K562 (cell line): ENCODE results near the gene CHMP1A. TPM values are rescaled to one million over a fixed set of nuclear protein-coding genes. Genes with fewer than 3 reads are reported as not detected.

Source experiments
- CEBPG ChIP-seq, 3 experiments: fragments of 200-800 bp in 1 of 3; sonication (Bioruptor generic) in 1 of 3; sonication (generic) in 1 of 3; formaldehyde crosslinking in 1 of 3; IDR thresholded peaks in 2 of 3; conservative IDR thresholded peaks in 1 of 3; 2 replicates each; pipeline versions ENCODE4 v1.6.1 to v1.8.0; 2016 to 2022; ENCODE audit warnings: missing compliant biosample characterization in 2 of 3, missing genetic modification characterization in 2 of 3, mild to moderate bottlenecking in 1 of 3, missing genetic modification reagents in 1 of 3
- IRF1 ChIP-seq: sonication (generic); formaldehyde crosslinking; IDR thresholded peaks from 2 replicates; pipeline ENCODE4 v1.8.0; 2022; ENCODE audit warnings: missing genetic modification reagents, mild to moderate bottlenecking, borderline replicate concordance
- POLR2B ChIP-seq: fragments of 450-650 bp; IDR thresholded peaks from 2 replicates; pipeline ENCODE4 v1.6.1; 2018; ENCODE audit warnings: low read depth; ENCODE audit not compliant: partially characterized antibody
- SMARCE1 ChIP-seq: fragments of 450-650 bp; IDR thresholded peaks from 2 replicates; pipeline ENCODE4 v1.7.1; 2016; ENCODE audit warnings: mild to moderate bottlenecking
- TFAM ChIP-seq: fragments of 250-450 bp; sonication (Bioruptor Pico); conservative IDR thresholded peaks from 2 replicates; pipeline ENCODE4 v1.5.0; 2021; ENCODE audit warnings: mild to moderate bottlenecking, moderate library complexity
- TGIF2 ChIP-seq: sonication (generic); formaldehyde crosslinking; IDR thresholded peaks from 2 replicates; pipeline ENCODE4 v1.8.1; 2022; ENCODE audit warnings: mild to moderate bottlenecking, missing genetic modification reagents, moderate library complexity
- TRIM25 ChIP-seq: fragments of 450-650 bp; IDR thresholded peaks from 2 replicates; pipeline ENCODE4 v1.7.0; 2016; ENCODE audit warnings: borderline replicate concordance
- ZBTB11 ChIP-seq, 3 experiments: fragments of 200-800 bp in 1 of 3; fragments of 250-450 bp in 1 of 3; fragments of 450-650 bp in 1 of 3; sonication (Bioruptor Pico) in 1 of 3; sonication (Bioruptor generic) in 1 of 3; formaldehyde crosslinking in 1 of 3; IDR thresholded peaks; 2 replicates each; pipeline versions ENCODE4 v1.6.1 to v1.8.0; 2016 to 2022; ENCODE audit warnings: mild to moderate bottlenecking in 2 of 3, missing genetic modification characterization in 2 of 3, missing compliant biosample characterization in 1 of 3, moderate library complexity in 1 of 3
- ZNF23 ChIP-seq: fragments of 250-450 bp; sonication (Bioruptor Pico); IDR thresholded peaks from 2 replicates; pipeline ENCODE4 v1.4.0; 2020; ENCODE audit warnings: mild to moderate bottlenecking
- ZNF239 ChIP-seq: fragments of 250-450 bp; sonication (Bioruptor Pico); IDR thresholded peaks from 2 replicates; pipeline ENCODE4 v1.4.0; 2020; ENCODE audit warnings: mild to moderate bottlenecking
- polyA plus RNA-seq, 8 experiments: library from polyadenylated mRNA; depleted of rRNA in 4 of 8; stranded (reverse) in 5 of 8; unstranded in 3 of 8; fragments of >200 nt; fragmentation: Nextera tagmentation in 2 of 8; fragmentation: Illumina TruSeq in 1 of 8; extraction: Ambion mirVana in 2 of 8; extraction: Trizol in 1 of 8; gene quantifications; 2 replicates each; pipeline versions ENCODE4 v1.2.1 to v1.2.3, GENCODE V29; 2011 to 2014; ENCODE audit warnings: inconsistent platforms in 1 of 8, missing spikeins in 1 of 8
- total RNA-seq, 7 experiments: library from RNA; depleted of rRNA in 6 of 7; stranded (reverse); fragments of >200 nt in 6 of 7; fragmentation: Illumina TruSeq in 2 of 7; extraction: Trizol in 2 of 7; gene quantifications; 2 replicates each; pipeline versions ENCODE4 v1.2.1 to v1.2.3, GENCODE V29; 2011 to 2021; ENCODE audit warnings: low replicate concordance in 1 of 7
- TF ChIP-seq, protein P1 (sequence below), 3 experiments: IDR thresholded peaks in 2 of 3; conservative IDR thresholded peaks in 1 of 3; 2 replicates each; pipeline ENCODE4 v1.5.1; 2011 to 2012; ENCODE audit warnings: low read length in 3 of 3, mild to moderate bottlenecking in 3 of 3, control low read depth in 2 of 3, improper control_type of control experiment in 1 of 3, inconsistent platforms in 1 of 3, low read depth in 1 of 3, mixed read lengths in 1 of 3, moderate library complexity in 1 of 3; ENCODE audit not compliant: insufficient read depth in 2 of 3
- TF ChIP-seq, protein P2 (sequence below): fragments of 250-450 bp; sonication (Bioruptor Pico); IDR thresholded peaks from 2 replicates; pipeline ENCODE4 v1.8.0; 2021; ENCODE audit warnings: moderate library complexity, mild to moderate bottlenecking, inconsistent platforms
- TF ChIP-seq, protein P3 (sequence below): fragments of 150-350 bp; conservative IDR thresholded peaks from 2 replicates; pipeline ENCODE4 v1.6.1; 2014; ENCODE audit warnings: low read length

CHMP1A gene
- total and polyA plus RNA-seq, 9 of the 15 experiments (the other 6 are each of a cell fraction or from before 2014, with no cell fraction given): 0.83 to 79.9 (median 45.2) TPM

DNA sequence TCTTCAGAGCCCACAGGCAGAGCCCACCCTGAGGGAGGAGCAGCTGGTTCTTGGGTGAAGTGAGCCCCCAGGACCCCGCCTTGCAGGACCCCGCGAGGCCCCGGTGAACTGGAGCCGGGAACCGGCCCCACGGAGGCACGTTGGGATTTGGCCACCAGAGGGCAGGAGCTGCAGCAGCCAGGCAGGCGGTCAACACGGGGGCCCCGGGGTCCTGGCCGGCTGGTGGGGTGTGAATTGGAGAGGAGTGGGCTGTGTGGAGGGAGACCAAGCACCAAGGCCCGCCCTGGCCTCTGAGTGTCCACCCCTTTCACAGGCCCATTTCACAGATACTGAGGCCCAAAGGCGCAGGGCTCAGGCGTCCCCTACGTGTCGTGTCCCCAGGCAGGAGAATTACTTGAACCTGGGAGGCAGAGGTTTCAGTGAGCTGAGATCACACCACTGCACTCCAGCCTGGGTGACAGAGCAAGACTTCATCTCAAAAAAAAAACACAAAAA, 41.9 kb downstream of the CHMP1A start (continued):
- TF ChIP-seq ZBTB11 (CRISPR knock-in tag; IDR thresholded peaks at IDR 0.05) (no peak), SMARCE1 (no peak), POLR2B (no peak), IRF1 (CRISPR knock-in tag) (no peak), CEBPG (CRISPR knock-in tag; IDR thresholded peaks at IDR 0.05) (no peak), CEBPG (tag; conservative IDR thresholded peaks at IDR 0.05 in 1 of 2, IDR thresholded peaks at IDR 0.05 in 1 of 2) (no peak), ZNF239 (CRISPR knock-in tag) (no peak), TGIF2 (CRISPR knock-in tag) (no peak), ZNF23 (CRISPR knock-in tag) (no peak), TRIM25 (no peak), TFAM (CRISPR knock-in tag) (no peak)
- TF ChIP-seq, protein P1, sequence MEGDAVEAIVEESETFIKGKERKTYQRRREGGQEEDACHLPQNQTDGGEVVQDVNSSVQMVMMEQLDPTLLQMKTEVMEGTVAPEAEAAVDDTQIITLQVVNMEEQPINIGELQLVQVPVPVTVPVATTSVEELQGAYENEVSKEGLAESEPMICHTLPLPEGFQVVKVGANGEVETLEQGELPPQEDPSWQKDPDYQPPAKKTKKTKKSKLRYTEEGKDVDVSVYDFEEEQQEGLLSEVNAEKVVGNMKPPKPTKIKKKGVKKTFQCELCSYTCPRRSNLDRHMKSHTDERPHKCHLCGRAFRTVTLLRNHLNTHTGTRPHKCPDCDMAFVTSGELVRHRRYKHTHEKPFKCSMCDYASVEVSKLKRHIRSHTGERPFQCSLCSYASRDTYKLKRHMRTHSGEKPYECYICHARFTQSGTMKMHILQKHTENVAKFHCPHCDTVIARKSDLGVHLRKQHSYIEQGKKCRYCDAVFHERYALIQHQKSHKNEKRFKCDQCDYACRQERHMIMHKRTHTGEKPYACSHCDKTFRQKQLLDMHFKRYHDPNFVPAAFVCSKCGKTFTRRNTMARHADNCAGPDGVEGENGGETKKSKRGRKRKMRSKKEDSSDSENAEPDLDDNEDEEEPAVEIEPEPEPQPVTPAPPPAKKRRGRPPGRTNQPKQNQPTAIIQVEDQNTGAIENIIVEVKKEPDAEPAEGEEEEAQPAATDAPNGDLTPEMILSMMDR (IDR thresholded peaks at IDR 0.05 in 2 of 3, conservative IDR thresholded peaks at IDR 0.05 in 1 of 3; ENCODE audit: insufficient read depth in 2 of 3, low read depth in 1 of 3, low read length in 3 of 3): peak; percentile 55 to 72 (median 71)
- TF ChIP-seq, protein P2, sequence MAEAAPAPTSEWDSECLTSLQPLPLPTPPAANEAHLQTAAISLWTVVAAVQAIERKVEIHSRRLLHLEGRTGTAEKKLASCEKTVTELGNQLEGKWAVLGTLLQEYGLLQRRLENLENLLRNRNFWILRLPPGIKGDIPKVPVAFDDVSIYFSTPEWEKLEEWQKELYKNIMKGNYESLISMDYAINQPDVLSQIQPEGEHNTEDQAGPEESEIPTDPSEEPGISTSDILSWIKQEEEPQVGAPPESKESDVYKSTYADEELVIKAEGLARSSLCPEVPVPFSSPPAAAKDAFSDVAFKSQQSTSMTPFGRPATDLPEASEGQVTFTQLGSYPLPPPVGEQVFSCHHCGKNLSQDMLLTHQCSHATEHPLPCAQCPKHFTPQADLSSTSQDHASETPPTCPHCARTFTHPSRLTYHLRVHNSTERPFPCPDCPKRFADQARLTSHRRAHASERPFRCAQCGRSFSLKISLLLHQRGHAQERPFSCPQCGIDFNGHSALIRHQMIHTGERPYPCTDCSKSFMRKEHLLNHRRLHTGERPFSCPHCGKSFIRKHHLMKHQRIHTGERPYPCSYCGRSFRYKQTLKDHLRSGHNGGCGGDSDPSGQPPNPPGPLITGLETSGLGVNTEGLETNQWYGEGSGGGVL (CRISPR knock-in tag): no peak
- TF ChIP-seq, protein P3, sequence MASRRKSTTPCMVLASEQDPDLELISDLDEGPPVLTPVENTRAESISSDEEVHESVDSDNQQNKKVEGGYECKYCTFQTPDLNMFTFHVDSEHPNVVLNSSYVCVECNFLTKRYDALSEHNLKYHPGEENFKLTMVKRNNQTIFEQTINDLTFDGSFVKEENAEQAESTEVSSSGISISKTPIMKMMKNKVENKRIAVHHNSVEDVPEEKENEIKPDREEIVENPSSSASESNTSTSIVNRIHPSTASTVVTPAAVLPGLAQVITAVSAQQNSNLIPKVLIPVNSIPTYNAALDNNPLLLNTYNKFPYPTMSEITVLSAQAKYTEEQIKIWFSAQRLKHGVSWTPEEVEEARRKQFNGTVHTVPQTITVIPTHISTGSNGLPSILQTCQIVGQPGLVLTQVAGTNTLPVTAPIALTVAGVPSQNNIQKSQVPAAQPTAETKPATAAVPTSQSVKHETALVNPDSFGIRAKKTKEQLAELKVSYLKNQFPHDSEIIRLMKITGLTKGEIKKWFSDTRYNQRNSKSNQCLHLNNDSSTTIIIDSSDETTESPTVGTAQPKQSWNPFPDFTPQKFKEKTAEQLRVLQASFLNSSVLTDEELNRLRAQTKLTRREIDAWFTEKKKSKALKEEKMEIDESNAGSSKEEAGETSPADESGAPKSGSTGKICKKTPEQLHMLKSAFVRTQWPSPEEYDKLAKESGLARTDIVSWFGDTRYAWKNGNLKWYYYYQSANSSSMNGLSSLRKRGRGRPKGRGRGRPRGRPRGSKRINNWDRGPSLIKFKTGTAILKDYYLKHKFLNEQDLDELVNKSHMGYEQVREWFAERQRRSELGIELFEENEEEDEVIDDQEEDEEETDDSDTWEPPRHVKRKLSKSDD: no peak
